HG03159 (cell line): ENCODE results near the gene CCDC116.
"Not testable (repeated sequence)": the region's sequence is repeated elsewhere in the genome, so short reads cannot be mapped to it uniquely, and the experiment has no call there.

Experiments used
- ATAC-seq: cut with Tn5 transposase; IDR thresholded peaks from one replicate; pipeline ENCODE4 v1.9.1; 2021; ENCODE audit warnings: mild to moderate bottlenecking, moderate library complexity; ENCODE audit not compliant: unreplicated experiment

CCDC116 gene

GRCh38 chr22:21631025-21631424, 1.5 kb upstream of the CCDC116 start:
- no peak for ATAC-seq

DNA sequence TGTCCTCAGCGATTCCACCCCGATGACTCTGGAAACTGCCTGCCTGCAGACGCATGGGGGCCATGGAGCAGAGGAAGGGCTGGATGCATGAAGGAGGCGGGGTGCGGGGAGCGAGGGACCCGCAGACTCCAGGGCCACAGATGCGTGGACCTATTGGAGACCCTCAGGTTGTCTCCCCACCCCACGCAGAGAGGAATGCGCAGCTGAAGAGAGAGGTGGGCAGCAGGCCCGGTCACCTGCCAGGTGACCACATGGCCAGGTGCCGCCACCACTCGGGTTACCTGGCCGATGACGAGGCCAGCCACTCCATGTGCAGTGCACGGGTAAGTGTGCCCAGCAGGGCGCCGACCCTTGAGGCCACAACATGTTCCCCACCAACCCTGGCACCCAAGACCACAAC, 371 bp downstream of the CCDC116 start:
- no peak for ATAC-seq

GRCh38 chr22:21633481-21633880, 921 bp downstream of the CCDC116 start:
- no peak for ATAC-seq

DNA sequence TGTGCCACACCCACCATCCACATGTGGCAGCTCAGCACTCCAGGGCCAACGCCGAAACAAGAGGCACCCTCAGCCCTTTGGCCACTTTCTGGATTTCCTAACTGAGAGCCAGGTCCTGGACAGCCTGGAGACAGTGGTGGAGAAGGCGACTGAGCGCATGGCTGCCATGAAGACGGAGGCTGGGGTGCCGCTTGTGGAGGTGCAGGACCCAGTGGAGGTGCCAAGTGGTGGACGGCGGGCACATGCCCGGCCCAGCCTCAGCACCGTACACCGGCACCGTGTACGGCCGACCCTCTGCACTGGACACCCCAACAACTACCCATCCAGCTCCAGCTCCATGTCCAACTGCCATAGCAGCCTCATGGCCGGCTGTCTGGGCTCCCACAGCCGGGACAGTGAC, 1.5 kb downstream of the CCDC116 start:
- no peak for ATAC-seq

GRCh38 chr22:21634844-21635243, 2.3 kb downstream of the CCDC116 start:
- no peak for ATAC-seq

GRCh38 chr22:21635771-21636510, 3.4 kb downstream of the CCDC116 start:
- no peak for ATAC-seq

DNA sequence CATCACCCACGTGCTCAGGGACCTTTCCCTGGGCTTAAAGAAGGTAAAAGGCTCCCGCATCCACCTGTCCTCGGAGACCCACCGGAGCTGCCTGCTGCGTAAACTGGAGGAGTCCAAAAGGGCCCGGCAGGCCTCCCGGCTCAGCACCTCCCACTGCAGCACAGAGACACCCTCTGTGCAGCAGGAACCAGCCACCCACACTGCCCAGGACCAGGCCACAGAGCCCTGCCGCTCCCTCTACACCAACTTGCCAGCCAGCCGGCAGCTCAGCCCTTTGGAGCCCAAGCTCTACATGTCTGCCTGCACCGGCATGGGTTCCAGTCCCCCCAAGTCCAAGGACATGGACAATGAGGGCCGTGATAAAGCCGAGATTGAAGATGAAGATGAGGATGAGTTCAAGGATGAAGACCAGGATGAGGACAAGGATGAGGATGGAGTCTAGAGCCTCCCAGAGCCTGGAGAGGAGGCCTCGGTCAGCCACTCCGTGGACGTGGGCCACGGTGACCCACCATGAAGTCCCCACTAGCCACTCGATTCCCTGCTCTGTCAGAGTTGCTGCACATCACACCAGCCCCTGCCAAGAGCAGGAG, 4.2 kb downstream of the CCDC116 start:
- ATAC-seq = no peak

DNA sequence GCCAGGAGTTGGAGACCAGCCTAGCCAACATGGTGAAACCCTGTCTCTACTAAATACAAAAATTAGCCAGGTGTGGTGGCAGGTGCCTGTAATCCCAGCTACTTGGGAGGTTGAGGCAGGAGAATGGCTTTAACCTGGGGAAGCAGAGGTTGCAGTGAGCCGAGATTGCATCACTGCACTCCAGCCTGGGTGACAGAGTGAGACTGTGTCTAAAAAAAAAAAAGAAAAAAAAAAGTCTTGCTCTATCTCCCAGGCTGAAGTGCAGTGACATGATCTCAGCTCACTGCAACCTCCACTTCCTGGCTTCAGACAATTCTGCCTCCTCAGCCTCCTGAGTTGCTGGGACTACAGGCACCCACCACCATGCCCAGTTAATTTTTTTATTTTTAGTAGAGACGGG, 4.9 kb downstream of the CCDC116 start:
- not testable (repeated sequence) for ATAC-seq

DNA sequence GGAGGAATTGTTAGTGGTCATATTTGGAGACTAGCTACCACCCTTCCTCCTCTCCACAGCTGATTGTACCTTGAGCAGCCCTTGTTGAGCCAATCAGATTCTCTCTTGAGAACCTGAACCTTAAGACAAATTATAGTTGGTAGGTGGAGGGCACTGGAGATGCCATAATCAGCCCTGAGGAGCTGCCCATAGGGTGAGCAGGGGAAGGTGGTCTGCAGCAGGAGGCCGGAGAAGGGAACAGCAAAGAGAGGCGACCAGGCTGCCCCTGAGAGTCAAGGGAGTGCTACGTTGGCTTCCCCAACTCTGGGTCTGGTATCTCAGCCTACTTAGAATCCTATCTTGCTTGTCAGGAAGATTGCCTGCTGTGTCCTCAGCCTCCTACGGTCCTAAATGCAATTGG, 6.8 kb downstream of the CCDC116 start:
- no peak for ATAC-seq

GRCh38 chr22:21640810-21641209, 8.2 kb downstream of the CCDC116 start:
- no peak for ATAC-seq

GRCh38 chr22:21641417-21641788, 8.8 kb downstream of the CCDC116 start:
- peak; percentile 3 for ATAC-seq

DNA sequence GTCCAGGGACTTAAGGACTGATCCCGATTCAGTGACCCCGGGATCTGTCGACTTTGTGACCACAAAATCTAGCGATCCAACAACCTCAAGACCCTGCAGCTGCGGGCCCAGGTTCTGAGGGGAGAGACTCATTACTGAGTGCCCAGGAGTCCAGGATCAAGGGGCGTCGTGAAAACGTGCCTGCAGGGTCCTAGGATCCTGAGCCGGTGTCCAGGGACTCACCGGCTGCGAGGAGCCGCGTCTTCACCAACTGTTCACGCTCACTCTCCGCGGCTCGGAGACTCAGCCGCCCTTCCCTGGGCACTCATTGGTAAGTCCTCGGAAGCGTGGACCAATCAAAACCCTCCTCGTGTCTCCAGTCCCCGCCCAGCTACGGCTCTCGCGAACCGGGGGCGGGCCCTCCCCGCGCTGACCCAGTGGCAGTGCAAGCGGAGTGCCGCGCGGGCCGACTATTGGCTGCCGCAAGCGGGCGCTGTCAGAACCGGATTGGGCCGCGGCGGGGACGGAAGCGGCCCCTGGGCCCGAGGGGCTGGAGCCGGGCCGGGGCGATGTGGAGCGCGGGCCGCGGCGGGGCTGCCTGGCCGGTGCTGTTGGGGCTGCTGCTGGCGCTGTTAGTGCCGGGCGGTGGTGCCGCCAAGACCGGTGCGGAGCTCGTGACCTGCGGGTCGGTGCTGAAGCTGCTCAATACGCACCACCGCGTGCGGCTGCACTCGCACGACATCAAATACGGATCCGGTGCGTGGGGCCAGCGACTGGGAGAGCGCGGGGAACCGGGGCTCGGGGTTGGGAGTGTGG, 9.4 kb downstream of the CCDC116 start, which contains the start of gene SDF2L1:
Gene SDF2L1 (plus strand): TSS at position 514 of the 795 bp plus-strand sequence. CDS start 35 bp downstream, at position 549.
- peak; percentile 91 for ATAC-seq

GRCh38 chr22:21642584-21643448, 10.3 kb downstream of the CCDC116 start:
- no peak for ATAC-seq

DNA sequence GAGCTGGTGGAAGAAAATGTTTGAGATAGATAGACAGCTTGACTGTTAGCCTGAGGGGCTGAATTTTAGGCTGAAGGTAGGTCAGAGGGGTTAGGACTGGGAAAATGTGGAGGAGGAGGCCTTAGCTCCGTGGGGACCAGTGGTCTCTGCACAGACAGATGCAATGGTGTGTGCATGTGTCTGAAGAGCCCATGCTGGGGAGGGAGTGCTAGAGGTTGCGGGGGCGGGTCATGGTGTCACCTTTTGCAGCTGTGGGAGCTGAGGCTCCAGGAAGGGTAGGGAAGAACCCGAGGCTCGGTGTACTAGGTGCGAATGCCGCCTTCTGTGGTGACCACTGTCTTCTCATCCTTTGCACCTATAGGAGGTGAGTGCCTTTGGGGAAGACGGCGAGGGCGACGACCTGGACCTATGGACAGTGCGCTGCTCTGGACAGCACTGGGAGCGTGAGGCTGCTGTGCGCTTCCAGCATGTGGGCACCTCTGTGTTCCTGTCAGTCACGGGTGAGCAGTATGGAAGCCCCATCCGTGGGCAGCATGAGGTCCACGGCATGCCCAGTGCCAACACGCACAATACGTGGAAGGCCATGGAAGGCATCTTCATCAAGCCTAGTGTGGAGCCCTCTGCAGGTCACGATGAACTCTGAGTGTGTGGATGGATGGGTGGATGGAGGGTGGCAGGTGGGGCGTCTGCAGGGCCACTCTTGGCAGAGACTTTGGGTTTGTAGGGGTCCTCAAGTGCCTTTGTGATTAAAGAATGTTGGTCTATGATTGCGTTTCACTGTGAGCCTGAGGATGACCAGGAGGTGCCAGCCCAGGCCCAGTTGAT, 11.2 kb downstream of the CCDC116 start:
- no peak for ATAC-seq

DNA sequence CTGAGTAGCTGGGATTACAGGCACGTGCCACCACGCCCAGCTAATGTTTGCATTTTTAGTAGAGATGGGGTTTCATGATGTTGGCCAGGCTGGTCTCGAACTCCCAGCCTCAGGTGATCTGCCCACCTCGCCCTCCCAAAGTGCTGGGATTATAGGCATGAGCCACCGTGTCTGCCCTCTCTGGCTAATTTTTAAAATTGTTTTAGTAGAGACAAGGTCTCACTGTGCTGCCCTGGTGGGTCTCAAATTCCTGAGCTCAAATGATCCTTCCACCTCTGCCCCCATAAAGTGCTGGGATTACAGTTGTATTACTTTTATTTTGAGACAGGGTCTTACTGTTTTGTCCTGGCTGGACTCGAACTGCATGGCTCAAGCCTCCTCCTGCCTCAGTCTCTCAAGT, 13.0 kb downstream of the CCDC116 start:
- not testable (repeated sequence) for ATAC-seq

- no peak for ATAC-seq
Observed at GRCh38 chr22:21646608-21647590, 14.3 kb downstream of the CCDC116 start.

DNA sequence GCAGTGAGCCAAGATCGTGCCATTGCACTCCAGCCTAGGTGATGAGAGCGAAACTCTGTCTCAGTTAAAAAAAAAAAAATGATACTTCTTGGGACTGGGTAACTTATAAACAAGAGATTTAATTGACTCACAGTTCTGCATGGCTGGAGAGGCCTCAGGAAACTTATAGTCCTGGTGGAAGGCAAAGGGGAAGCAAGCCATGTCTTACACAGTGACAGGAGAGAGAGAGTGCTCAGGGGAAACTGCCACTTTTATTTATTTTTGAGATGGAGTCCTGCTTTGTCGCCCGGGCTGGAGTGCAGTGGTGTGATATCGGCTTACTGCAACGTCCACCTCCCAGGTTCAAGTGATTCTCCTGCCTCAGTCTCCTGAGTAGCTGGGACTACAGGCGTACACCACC, 17.7 kb downstream of the CCDC116 start:
- no peak for ATAC-seq

GRCh38 chr22:21650823-21651520, 18.4 kb downstream of the CCDC116 start:
- ATAC-seq = no peak
